HCT116 (cell line): ENCODE results near the gene UBA6. TPM values are rescaled to one million over a fixed set of nuclear protein-coding genes. Genes with fewer than 3 reads are reported as not detected.

ENCODE experiments used
- ATAC-seq: fragments of 200-7000 bp; cut with Tn5 transposase; 2 replicates; pipeline ENCODE4 v1.9.1; 2020; ENCODE audit warnings: mild to moderate bottlenecking, moderate library complexity
- BruUV-seq: library from RNA; stranded (reverse); fragments of 400-500 nt; replicated peaks from 2 replicates; lab custom pipeline; 2021; lab: Mats Ljungman, UMichigan
- CTCF ChIA-PET: fragments of 300-600 bp; sonication (Branson Sonifier 250); formaldehyde crosslinking; loops from one replicate; lab custom pipeline; 2021; ENCODE audit warnings: antibody characterized with exemption; lab: Charles Lee
- POLR2A ChIA-PET: fragments of 300-600, 350-600 bp; sonication (Branson Sonifier 250); formaldehyde crosslinking; loops from one replicate; lab custom pipeline; 2021; ENCODE audit warnings: antibody characterized with exemption; lab: Charles Lee
- RAD21 ChIA-PET, 2 experiments: fragments of 300-600 bp; sonication (Branson Sonifier 250); formaldehyde crosslinking; loops; one replicate each; lab custom pipeline; 2023; ENCODE audit warnings: low total read pairs in 2 of 2; ENCODE audit not compliant: uncharacterized antibody in 2 of 2, unreplicated experiment in 2 of 2, low non-redundant PET in 1 of 2; lab: Charles Lee
- DNase-seq: peaks from one replicate; pipeline ENCODE4 v3.0.0-alpha.2; 2010; ENCODE audit warnings: low read depth, low spot score
- H2AFZ ChIP-seq: fragments of 200-600 bp; shearing (Covaris generic), sonication (generic); 2 replicates; pipeline ENCODE4 v1.6.1; 2017; ENCODE audit warnings: low read depth, mixed run types, mixed read lengths, antibody characterized with exemption, low read length; ENCODE audit not compliant: poor library complexity, severe bottlenecking
- H3K27ac ChIP-seq: 2 replicates; pipeline ENCODE4 v1.5.1; 2012; ENCODE audit warnings: low read depth, low read length
- H3K27me3 ChIP-seq: fragments of 200-600 bp; sonication (generic); 2 replicates; pipeline ENCODE4 v1.6.1; 2016; ENCODE audit warnings: mixed run types, low read length, mixed read lengths; ENCODE audit not compliant: insufficient read depth
- H3K36me3 ChIP-seq, 2 experiments: fragments of 200-500 bp in 1 of 2; fragments of 200-600 bp in 1 of 2; sonication (Bioruptor generic) in 1 of 2; sonication (generic) in 1 of 2; 2 replicates each; pipeline versions ENCODE4 v1.5.1 to v1.6.1; 2014 to 2016; ENCODE audit warnings: low read length in 2 of 2, inconsistent platforms in 1 of 2, mixed read lengths in 1 of 2, mixed run types in 1 of 2; ENCODE audit not compliant: insufficient read depth in 2 of 2, control insufficient read depth in 1 of 2
- H3K4me1 ChIP-seq, 2 experiments: fragments of 200-600 bp in 1 of 2; sonication (generic) in 1 of 2; 2 replicates each; pipeline versions ENCODE4 v1.5.1 to v1.6.1; 2012 to 2017; ENCODE audit warnings: low read length in 2 of 2, inconsistent platforms in 1 of 2, mild to moderate bottlenecking in 1 of 2, mixed read lengths in 1 of 2, mixed run types in 1 of 2, moderate library complexity in 1 of 2; ENCODE audit not compliant: insufficient read depth in 2 of 2, control insufficient read depth in 1 of 2
- H3K4me2 ChIP-seq: fragments of 200-600 bp; sonication (generic); 2 replicates; pipeline ENCODE4 v1.6.1; 2017; ENCODE audit warnings: mixed run types, low read length, mixed read lengths
- H3K4me3 ChIP-seq, 2 experiments: fragments of 200-600 bp in 1 of 2; sonication (generic) in 1 of 2; replicated peaks in 1 of 2; 2 replicates each; pipeline ENCODE4 v1.5.1; 2011 to 2016; ENCODE audit warnings: low read length in 2 of 2, control low read depth in 1 of 2, low read depth in 1 of 2, mild to moderate bottlenecking in 1 of 2, mixed read lengths in 1 of 2, mixed run types in 1 of 2
- H3K79me2 ChIP-seq: fragments of 200-600 bp; sonication (generic); 2 replicates; pipeline ENCODE4 v1.6.1; 2017; ENCODE audit warnings: mild to moderate bottlenecking, mixed run types, low read length, moderate library complexity, mixed read lengths; ENCODE audit not compliant: insufficient read depth
- H3K9ac ChIP-seq: fragments of 200-600 bp; sonication (generic); 2 replicates; pipeline ENCODE4 v1.6.1; 2016; ENCODE audit warnings: low read length, mixed read lengths
- H3K9me2 ChIP-seq: fragments of 200-600 bp; sonication (generic), shearing (Covaris generic); 2 replicates; pipeline ENCODE4 v1.6.1; 2017; ENCODE audit warnings: mixed run types, mild to moderate bottlenecking, moderate library complexity; ENCODE audit not compliant: insufficient read depth
- H3K9me3 ChIP-seq, 2 experiments: fragments of 200-500 bp in 1 of 2; fragments of 200-600 bp in 1 of 2; sonication (Bioruptor generic) in 1 of 2; sonication (generic) in 1 of 2; 2 replicates each; pipeline ENCODE4 v1.6.1; 2014 to 2017; ENCODE audit warnings: low read length in 2 of 2, mixed read lengths in 2 of 2, inconsistent platforms in 1 of 2, low read depth in 1 of 2, mild to moderate bottlenecking in 1 of 2, mixed run types in 1 of 2, moderate library complexity in 1 of 2; ENCODE audit not compliant: control insufficient read depth in 1 of 2, insufficient read depth in 1 of 2
- H4K20me1 ChIP-seq: fragments of 200-600 bp; sonication (generic), shearing (Covaris generic); 2 replicates; pipeline ENCODE4 v1.6.1; 2017; ENCODE audit warnings: mixed run types, mild to moderate bottlenecking, moderate library complexity; ENCODE audit not compliant: insufficient read depth
- CEBPB ChIP-seq: IDR thresholded peaks from 2 replicates; pipeline ENCODE4 v1.6.1; 2012; ENCODE audit warnings: low read depth
- EGR1 ChIP-seq: IDR thresholded peaks from 2 replicates; pipeline ENCODE4 v1.6.1; 2012; ENCODE audit warnings: low read depth
- EZH2 ChIP-seq: fragments of 200-600 bp; sonication (generic); IDR thresholded peaks from 2 replicates; pipeline ENCODE4 v1.6.1; 2017; ENCODE audit warnings: antibody characterized with exemption, mixed run types
- EZH2phosphoT487 ChIP-seq: fragments of 200-600 bp; IDR thresholded peaks from 2 replicates; pipeline ENCODE4 v1.6.1; 2018; ENCODE audit warnings: antibody characterized with exemption, borderline replicate concordance
- POLR2AphosphoS5 ChIP-seq: IDR thresholded peaks from 2 replicates; pipeline ENCODE4 v1.6.1; 2011; ENCODE audit warnings: mild to moderate bottlenecking, low read depth, low read length, moderate library complexity
- RAD21 ChIP-seq: IDR thresholded peaks from 2 replicates; pipeline ENCODE4 v1.6.1; 2012; ENCODE audit warnings: low read depth, mild to moderate bottlenecking
- ZFX ChIP-seq: fragments of 450-650 bp; IDR thresholded peaks from 2 replicates; pipeline ENCODE4 v1.6.1; 2017
- ZNF274 ChIP-seq: fragments of 200-500 bp; sonication (Bioruptor generic); IDR thresholded peaks from 2 replicates; pipeline ENCODE4 v1.6.1; 2014; ENCODE audit warnings: mild to moderate bottlenecking, low read depth, low read length, inconsistent platforms
- intact Hi-C: fragments of 100-400 bp; cut with micrococcal nuclease; formaldehyde crosslinking; loops from 2 replicates; pipeline ENCODE4 v1.10.0; 2022
- total RNA-seq: library from RNA; stranded (reverse); gene quantifications from one replicate; pipeline ENCODE4 v1.2.1, GENCODE V29; 2021; ENCODE audit not compliant: unreplicated experiment
- TF ChIP-seq, protein P1 (sequence below): IDR thresholded peaks from 2 replicates; pipeline ENCODE4 v1.6.1; 2011; ENCODE audit warnings: mild to moderate bottlenecking, low read length, moderate library complexity; ENCODE audit not compliant: insufficient replicate concordance; ENCODE audit errors: extremely low read depth
- TF ChIP-seq, protein P2 (sequence below): IDR thresholded peaks from 2 replicates; pipeline ENCODE4 v1.6.1; 2012

Gene UBA6
- total RNA-seq, 1 experiment from 2014 or later: 98.9 TPM

DNA sequence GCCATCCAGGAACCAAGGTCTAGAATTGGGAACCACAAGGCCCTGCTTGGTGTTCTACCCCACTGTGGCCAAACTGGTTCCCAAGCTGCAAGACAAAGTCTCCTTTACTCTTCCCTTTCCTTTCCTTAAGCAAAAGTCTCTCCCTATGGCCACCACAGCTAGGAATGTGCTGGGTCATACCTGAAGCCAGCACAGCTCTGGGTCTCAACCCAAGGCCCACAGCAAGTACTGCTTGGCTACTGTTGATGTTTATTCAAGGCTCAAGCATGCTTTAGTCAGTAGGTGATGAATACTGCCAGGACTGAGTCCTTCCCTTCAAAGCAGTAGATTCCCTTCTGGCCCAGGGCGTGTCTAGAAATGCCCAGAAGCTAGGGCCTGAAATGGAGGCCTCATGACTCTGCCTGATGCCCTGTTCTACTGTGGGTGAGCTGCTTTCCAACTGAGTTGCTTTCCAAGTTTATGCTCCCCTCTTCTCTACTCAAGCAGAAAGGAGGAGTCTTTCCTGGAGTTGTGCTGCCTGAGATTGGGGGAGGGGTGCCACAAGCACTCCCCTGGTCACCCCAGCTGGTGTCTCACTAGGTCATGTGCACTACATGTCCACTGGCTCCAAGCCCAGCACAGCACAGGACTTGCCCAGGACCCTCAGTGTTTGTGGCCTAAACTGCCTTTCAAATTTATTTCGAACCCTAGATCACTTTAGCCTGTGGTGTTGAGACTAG is 97.5 kb downstream of the UBA6 start:
- intact Hi-C loops: no loop called here
- BruUV-seq: no TSS peak
- no peaks in the 10 kb centered on the region for H3K79me2 ChIP-seq
- H2AFZ ChIP-seq: no peak overlapping the region
- no peaks in the 10 kb centered on the region for H3K36me3 ChIP-seq
- CTCF ChIA-PET: no interaction called here
- H3K9ac ChIP-seq: no peak overlapping the region
- no peaks in the 10 kb centered on the region for H3K27me3 ChIP-seq
- DNase-seq: no peak
- no peaks in the 10 kb centered on the region for H3K9me2 ChIP-seq
- TF ChIP-seq, protein P1, sequence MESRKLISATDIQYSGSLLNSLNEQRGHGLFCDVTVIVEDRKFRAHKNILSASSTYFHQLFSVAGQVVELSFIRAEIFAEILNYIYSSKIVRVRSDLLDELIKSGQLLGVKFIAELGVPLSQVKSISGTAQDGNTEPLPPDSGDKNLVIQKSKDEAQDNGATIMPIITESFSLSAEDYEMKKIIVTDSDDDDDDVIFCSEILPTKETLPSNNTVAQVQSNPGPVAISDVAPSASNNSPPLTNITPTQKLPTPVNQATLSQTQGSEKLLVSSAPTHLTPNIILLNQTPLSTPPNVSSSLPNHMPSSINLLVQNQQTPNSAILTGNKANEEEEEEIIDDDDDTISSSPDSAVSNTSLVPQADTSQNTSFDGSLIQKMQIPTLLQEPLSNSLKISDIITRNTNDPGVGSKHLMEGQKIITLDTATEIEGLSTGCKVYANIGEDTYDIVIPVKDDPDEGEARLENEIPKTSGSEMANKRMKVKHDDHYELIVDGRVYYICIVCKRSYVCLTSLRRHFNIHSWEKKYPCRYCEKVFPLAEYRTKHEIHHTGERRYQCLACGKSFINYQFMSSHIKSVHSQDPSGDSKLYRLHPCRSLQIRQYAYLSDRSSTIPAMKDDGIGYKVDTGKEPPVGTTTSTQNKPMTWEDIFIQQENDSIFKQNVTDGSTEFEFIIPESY: no peak
- TF ChIP-seq EZH2phosphoT487 (no peak), RAD21 (no peak), EGR1 (no peak), ZFX (no peak), POLR2AphosphoS5 (no peak), CEBPB (no peak), EZH2 (no peak), ZNF274 (no peak)
- TF ChIP-seq, protein P2, sequence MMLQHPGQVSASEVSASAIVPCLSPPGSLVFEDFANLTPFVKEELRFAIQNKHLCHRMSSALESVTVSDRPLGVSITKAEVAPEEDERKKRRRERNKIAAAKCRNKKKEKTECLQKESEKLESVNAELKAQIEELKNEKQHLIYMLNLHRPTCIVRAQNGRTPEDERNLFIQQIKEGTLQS: no peak
- TF ChIP-seq, all 23 proteins: peak for 0
- Histone ChIP-seq H4K20me1 (no peaks in the 10 kb centered on the region), H3K4me2 (no peak overlapping the region), H3K4me3 (no peak overlapping the region), H3K9me3 (no peaks in the 10 kb centered on the region), H3K4me1 (no peaks in the 10 kb centered on the region), H3K27ac (no peak overlapping the region)
- ATAC-seq: no peak
- ChIA-PET POLR2A (no interaction called here), RAD21 (no interaction called here)
